Left ventricle myocardium inferior (tissue), 1 donor: Measurements from ENCODE around the gene DNAJC3. TPM values are rescaled to one million over a fixed set of nuclear protein-coding genes. Genes with fewer than 3 reads are reported as not detected.
"Not testable (repeated sequence)": the region's sequence is repeated elsewhere in the genome, so short reads cannot be mapped to it uniquely, and the experiment has no call there.

Experiments
- DNase-seq: peaks from one replicate; pipeline ENCODE4 v3.0.0-alpha.2; 2020
- H3K27ac ChIP-seq: fragments of 200-600 bp; replicated peaks from 2 replicates; pipeline ENCODE4 v1.8.0; 2021
- H3K27me3 ChIP-seq: fragments of 200-600 bp; 2 replicates; pipeline ENCODE4 v1.8.0; 2021; ENCODE audit warnings: low read depth
- H3K36me3 ChIP-seq: fragments of 200-600 bp; 2 replicates; pipeline ENCODE4 v1.8.0; 2021
- H3K4me1 ChIP-seq: fragments of 200-600 bp; 2 replicates; pipeline ENCODE4 v1.8.0; 2021
- H3K4me3 ChIP-seq: fragments of 200-600 bp; 2 replicates; pipeline ENCODE4 v1.8.0; 2021; ENCODE audit warnings: mild to moderate bottlenecking, moderate library complexity
- H3K9me3 ChIP-seq: fragments of 200-600 bp; replicated peaks from 2 replicates; pipeline ENCODE4 v1.8.0; 2021
- CTCF ChIP-seq: fragments of 200-600 bp; IDR thresholded peaks from 2 replicates; pipeline ENCODE4 v1.8.0; 2021; ENCODE audit warnings: antibody characterized with exemption, mild to moderate bottlenecking, borderline replicate concordance
- intact Hi-C: fragments of 100-400 bp; cut with micrococcal nuclease; formaldehyde crosslinking; loops from one replicate; pipeline ENCODE4 v1.11.0; 2022
- total RNA-seq: library from RNA; stranded (reverse); fragmentation: NEBNext Ultra II Directional; extraction: Animal tissue kit (Norgen Biotek cat#: 25700); gene quantifications from one replicate; pipeline ENCODE4 v1.2.1, GENCODE V29; 2021
- donor health status: DM: no; HTN: yes; CAD: no; lungs with severe emphysema.

DNAJC3 gene
- total RNA-seq, 1 donor from 2014 or later = 31.5 TPM

- Histone ChIP-seq H3K4me3 (no peak overlapping the region), H3K27ac (no peak overlapping the region), H3K9me3 (peaks cover 13% of the 10 kb centered on the region), H3K27me3 (no peaks in the 10 kb centered on the region), H3K36me3 (peaks cover 47% of the 10 kb centered on the region), H3K4me1 (peaks cover 9% of the 10 kb centered on the region)
- TF ChIP-seq CTCF = no peak
- intact Hi-C loops = no loop called here
- no peak for DNase-seq
Observed at GRCh38 chr13:95710313-95710712, 33.4 kb downstream of the DNAJC3 start.

GRCh38 chr13:95712846-95713245 is 35.9 kb downstream of the DNAJC3 start:
- Histone ChIP-seq H3K36me3 (peaks cover 47% of the 10 kb centered on the region), H3K9me3 (peaks cover 13% of the 10 kb centered on the region)
- DNase-seq, H3K4me1 ChIP-seq, H3K27me3 ChIP-seq, H3K4me3 ChIP-seq, H3K27ac ChIP-seq, intact Hi-C loops: not testable (repeated sequence)

GRCh38 chr13:95713651-95714050 is 36.7 kb downstream of the DNAJC3 start:
- no peak overlapping the region for H3K4me3 ChIP-seq
- no peak for DNase-seq
- H3K27ac ChIP-seq = no peak overlapping the region
- H3K4me1 ChIP-seq = peaks cover under 1% of the 10 kb centered on the region
- H3K9me3 ChIP-seq = peaks cover 13% of the 10 kb centered on the region
- intact Hi-C loops = no loop called here
- H3K27me3 ChIP-seq = no peaks in the 10 kb centered on the region
- H3K36me3 ChIP-seq = peaks cover 47% of the 10 kb centered on the region
- TF ChIP-seq CTCF = no peak

GRCh38 chr13:95714142-95714832 is 37.3 kb downstream of the DNAJC3 start:
- Histone ChIP-seq H3K36me3 (peaks cover 47% of the 10 kb centered on the region), H3K4me1 (no peaks in the 10 kb centered on the region)
- TF ChIP-seq CTCF = no peak

GRCh38 chr13:95716231-95716630 is 39.3 kb downstream of the DNAJC3 start:
- peaks cover 31% of the 10 kb centered on the region for H3K36me3 ChIP-seq
- no peaks in the 10 kb centered on the region for H3K27me3 ChIP-seq

More at GRCh38 chr13:95714142-95714832, 37.3 kb downstream of the DNAJC3 start:
- intact Hi-C loops = no loop called here
- Histone ChIP-seq H3K27ac (no peak overlapping the region), H3K4me3 (no peak overlapping the region), H3K27me3 (no peaks in the 10 kb centered on the region), H3K9me3 (peaks cover 13% of the 10 kb centered on the region)
- no peak for DNase-seq

More at GRCh38 chr13:95716231-95716630, 39.3 kb downstream of the DNAJC3 start:
- Histone ChIP-seq H3K4me3 (no peak overlapping the region), H3K27ac (no peak overlapping the region), H3K4me1 (no peaks in the 10 kb centered on the region), H3K9me3 (peaks cover 13% of the 10 kb centered on the region)
- DNase-seq = no peak
- intact Hi-C loops = no loop called here
- TF ChIP-seq CTCF = no peak
